ENCODE data around the gene CADM1.

CADM1 gene

DNA sequence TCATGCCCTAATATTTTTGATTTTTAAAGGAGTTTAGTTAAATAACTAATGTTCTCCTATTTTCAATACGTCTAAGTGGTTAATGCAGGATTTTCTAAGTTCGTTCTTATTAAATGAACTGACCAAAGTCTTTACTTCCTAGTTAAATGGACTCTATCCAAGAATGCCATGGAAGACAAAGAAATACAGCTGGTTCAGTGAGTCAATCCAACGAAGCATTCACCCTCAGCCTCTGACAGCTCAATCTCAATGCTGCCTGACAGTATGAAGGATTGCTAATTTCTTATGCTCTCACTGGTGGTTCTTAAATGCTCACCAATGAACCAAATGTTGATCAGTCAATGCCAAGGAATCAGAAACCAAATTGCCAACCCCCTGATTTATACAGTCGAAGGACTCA, 219.4 kb downstream of the CADM1 start:
- Histone ChIP-seq H3K27ac (no peak overlapping the region), H3K36me3 (no peaks in the 10 kb centered on the region), H3K4me1 (ENCODE audit: control insufficient read depth in 1 of 2, insufficient read depth in 1 of 2, low read depth in 1 of 2, low read length in 1 of 2) (no peaks in the 10 kb centered on the region), H3K27me3 (no peaks in the 10 kb centered on the region), H3K4me3 (ENCODE audit: low read depth in 1 of 2, low read length in 1 of 2) (no peak overlapping the region), H3K9me3 (no peaks in the 10 kb centered on the region)
- TF ChIP-seq, protein P1, sequence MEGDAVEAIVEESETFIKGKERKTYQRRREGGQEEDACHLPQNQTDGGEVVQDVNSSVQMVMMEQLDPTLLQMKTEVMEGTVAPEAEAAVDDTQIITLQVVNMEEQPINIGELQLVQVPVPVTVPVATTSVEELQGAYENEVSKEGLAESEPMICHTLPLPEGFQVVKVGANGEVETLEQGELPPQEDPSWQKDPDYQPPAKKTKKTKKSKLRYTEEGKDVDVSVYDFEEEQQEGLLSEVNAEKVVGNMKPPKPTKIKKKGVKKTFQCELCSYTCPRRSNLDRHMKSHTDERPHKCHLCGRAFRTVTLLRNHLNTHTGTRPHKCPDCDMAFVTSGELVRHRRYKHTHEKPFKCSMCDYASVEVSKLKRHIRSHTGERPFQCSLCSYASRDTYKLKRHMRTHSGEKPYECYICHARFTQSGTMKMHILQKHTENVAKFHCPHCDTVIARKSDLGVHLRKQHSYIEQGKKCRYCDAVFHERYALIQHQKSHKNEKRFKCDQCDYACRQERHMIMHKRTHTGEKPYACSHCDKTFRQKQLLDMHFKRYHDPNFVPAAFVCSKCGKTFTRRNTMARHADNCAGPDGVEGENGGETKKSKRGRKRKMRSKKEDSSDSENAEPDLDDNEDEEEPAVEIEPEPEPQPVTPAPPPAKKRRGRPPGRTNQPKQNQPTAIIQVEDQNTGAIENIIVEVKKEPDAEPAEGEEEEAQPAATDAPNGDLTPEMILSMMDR (IDR thresholded peaks at IDR 0.05) = no peak

DNA sequence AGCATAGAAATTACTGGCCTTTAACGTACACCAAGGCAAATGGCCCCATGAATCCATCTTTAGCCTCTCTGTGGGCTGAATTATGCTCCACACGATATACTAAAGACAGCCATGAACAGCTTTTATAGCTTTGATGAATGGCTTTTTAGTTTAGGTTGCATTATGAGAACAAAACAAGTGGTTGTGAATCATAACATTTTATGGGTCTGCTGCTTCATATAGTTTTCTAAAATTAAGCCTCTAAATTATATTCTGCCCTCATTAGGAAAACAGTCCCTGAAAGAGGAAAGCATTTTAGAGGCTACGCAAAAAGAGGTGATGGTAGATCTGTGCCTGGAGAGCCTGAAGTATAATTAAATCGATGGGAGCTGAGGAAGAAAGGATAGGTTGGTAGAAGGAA, 221.3 kb downstream of the CADM1 start:
- Histone ChIP-seq H3K27ac (no peak overlapping the region), H3K9me3 (no peaks in the 10 kb centered on the region), H3K4me3 (ENCODE audit: low read depth in 1 of 2, low read length in 1 of 2) (no peak overlapping the region), H3K4me1 (ENCODE audit: control insufficient read depth in 1 of 2, insufficient read depth in 1 of 2, low read depth in 1 of 2, low read length in 1 of 2) (no peaks in the 10 kb centered on the region), H3K36me3 (no peaks in the 10 kb centered on the region), H3K27me3 (no peaks in the 10 kb centered on the region)
- TF ChIP-seq, protein P1 (IDR thresholded peaks at IDR 0.05) = no peak

DNA sequence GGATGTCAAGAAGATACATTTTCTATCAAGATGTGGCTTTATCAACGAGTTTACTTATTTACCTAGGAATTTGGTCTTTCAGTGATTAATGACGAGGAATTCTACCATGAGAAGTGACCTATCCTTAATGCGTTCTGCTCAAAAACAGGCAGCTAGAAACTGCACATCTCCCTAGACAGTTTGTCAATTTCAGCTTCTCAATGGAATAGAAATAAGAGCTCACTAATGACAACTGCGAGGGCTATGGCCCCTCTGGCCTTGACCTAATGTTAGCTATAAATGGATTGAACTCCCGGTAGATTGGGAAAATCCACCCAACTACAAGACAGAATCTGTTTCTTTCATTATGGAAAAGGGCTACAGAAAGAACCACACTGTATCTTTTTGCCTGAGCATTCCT, 223.4 kb downstream of the CADM1 start:
- H3K36me3 ChIP-seq = no peaks in the 10 kb centered on the region
- no peaks in the 10 kb centered on the region for H3K4me1 ChIP-seq (ENCODE audit: control insufficient read depth in 1 of 2, insufficient read depth in 1 of 2, low read depth in 1 of 2, low read length in 1 of 2)

DNA sequence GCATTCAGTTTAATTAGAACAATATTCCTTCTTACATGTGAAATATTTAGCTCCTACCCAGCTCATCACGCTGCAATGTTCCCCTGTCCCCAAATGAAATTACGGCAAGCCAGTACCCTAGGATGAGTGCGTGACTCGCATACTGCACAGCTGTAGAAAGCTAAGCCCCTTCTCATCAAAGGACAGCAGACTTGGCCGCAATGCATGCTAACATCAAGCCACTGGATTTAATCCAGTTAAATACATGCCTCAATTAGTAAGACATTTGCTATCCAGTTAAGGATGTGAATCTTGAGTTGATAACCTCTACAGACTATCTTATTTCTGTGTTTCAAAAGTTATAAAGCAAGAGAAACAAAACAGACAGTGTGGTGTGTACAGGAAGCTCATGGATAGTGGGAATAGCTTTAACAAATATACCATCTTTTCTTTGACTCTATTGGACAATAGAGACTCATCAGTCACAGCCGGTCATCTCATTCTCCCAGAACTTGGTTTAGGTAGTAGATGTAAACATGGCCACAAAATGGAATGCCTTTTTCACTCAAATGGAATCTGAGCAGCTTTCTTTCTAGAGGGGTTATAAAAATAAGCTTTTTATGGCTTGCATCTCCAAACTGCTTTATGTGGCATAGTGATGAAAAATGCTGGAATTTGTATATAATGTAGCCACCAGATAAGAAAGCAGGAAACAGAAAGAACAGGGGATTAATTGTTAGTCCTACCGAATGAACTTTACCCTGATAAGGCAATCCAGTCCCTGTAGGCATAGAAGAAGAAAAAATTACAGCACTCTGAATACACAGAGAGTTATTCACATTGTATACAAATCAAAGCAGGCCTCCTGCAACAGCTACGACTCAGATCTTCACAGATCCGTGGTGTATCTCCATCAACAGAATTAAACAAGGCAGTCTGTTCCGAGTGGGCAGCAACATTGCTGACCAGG, 224.1 kb downstream of the CADM1 start:
- Histone ChIP-seq H3K4me1 (ENCODE audit: control insufficient read depth in 1 of 2, insufficient read depth in 1 of 2, low read depth in 1 of 2, low read length in 1 of 2) (no peaks in the 10 kb centered on the region), H3K4me3 (ENCODE audit: low read depth in 1 of 2, low read length in 1 of 2) (no peak overlapping the region), H3K9me3 (no peaks in the 10 kb centered on the region), H3K27me3 (no peaks in the 10 kb centered on the region), H3K36me3 (no peaks in the 10 kb centered on the region), H3K27ac (no peak overlapping the region)
- TF ChIP-seq, protein P1 (IDR thresholded peaks at IDR 0.05) = no peak

More for the DNA sequence above, 223.4 kb downstream of the CADM1 start:
- TF ChIP-seq, protein P1 (IDR thresholded peaks at IDR 0.05) = no peak
- H3K9me3 ChIP-seq = no peaks in the 10 kb centered on the region
- H3K27me3 ChIP-seq = no peaks in the 10 kb centered on the region
- H3K27ac ChIP-seq = no peak overlapping the region
- no peak overlapping the region for H3K4me3 ChIP-seq (ENCODE audit: low read depth in 1 of 2, low read length in 1 of 2)

DNA sequence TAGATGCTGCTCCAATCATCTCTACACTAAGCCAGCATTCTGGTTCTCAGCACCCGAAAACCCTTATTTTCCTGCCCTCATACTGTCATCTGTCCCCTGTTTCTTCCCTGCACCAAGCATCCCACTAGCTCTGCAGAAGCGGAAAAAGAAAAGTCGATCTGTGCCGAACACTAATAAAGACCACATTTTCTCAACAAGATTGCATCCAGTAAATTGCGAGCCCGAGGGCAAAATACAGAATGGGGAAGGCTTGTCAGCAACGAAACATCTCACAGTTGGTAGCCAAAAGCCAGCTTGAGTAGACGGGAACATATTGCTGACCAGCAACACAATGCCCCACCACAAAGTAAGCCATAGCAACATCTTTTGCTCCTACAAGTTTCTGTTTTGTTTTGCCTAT, 227.4 kb downstream of the CADM1 start:
- Histone ChIP-seq H3K36me3 (no peaks in the 10 kb centered on the region), H3K9me3 (no peaks in the 10 kb centered on the region), H3K27me3 (no peaks in the 10 kb centered on the region), H3K27ac (no peak overlapping the region), H3K4me1 (ENCODE audit: control insufficient read depth in 1 of 2, insufficient read depth in 1 of 2, low read depth in 1 of 2, low read length in 1 of 2) (no peaks in the 10 kb centered on the region), H3K4me3 (ENCODE audit: low read depth in 1 of 2, low read length in 1 of 2) (no peak overlapping the region)
- TF ChIP-seq, protein P1 (IDR thresholded peaks at IDR 0.05) = no peak
